ENCODE measurements around the gene ZBED2. TPM values are rescaled to one million over a fixed set of nuclear protein-coding genes. Genes with fewer than 3 reads are reported as not detected.

The ZBED2 gene
- total RNA-seq, 2 experiments from 2014 or later: 609 to 610 TPM

DNA sequence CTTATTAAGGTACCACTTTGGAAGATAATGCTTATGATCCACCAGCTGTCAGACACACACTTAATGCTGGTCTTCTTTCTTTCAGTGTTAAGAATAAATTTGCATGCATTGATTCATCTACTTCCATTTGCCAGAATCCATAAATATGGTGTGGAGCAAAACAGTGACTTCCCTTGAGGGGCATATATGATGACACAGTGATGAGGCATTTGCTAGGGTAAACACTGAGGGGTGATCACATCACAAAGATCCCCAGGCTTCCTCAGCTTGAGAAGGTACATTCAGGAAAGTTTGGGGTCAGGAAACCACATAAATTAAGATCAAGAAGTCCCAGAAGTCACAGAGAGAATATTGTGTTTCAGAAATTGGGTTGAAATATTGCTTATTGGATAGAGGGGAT is 9.9 kb upstream of the ZBED2 start:
- POLR2A ChIA-PET: interaction anchor here (0.9 to 4.6 kb wide), 7 partner anchors 10 to 374 kb away, joined by 3 to 161 read pairs (median 8); partner anchors contain the start of genes ABHD10 and ZBED2

DNA sequence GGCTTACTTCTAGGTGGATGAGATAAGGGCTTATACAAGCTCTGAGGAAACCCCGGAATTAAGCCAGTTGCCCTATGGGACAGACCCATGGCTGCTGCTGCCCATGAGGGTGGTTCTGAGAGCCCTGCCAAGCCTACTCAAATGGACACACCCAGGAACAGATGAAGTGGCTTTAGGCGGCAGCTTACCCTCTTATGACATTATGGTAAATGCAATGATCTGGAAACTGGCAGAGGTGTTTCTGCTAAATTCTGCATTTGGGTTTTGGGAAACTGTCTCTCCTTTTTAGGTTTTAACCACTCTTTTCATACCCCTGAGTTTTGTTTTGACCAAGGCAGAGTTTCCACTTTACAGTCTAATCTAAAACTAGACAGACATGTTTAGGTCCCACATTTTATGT is 9.0 kb upstream of the ZBED2 start:
- H3K4me3 Mint-ChIP-seq: peak overlapping the region; percentile 62
- ChIA-PET POLR2A (interaction anchor here (1.4 to 4.6 kb wide), 6 partner anchors 11 to 375 kb away, joined by 6 to 161 read pairs (median 10); partner anchors contain the start of genes ABHD10 and ZBED2), CTCF (interaction anchor here (1.0 to 4.8 kb wide), 8 partner anchors 9 to 63 kb away, joined by 3 to 67 read pairs (median 6); partner anchors contain the start of gene ZBED2)
- H3K27me3 Mint-ChIP-seq: no peaks in the 10 kb centered on the region
- H3K4me1 Mint-ChIP-seq (ENCODE audit: low read depth): peaks cover 87% of the 10 kb centered on the region
- peak overlapping the region; percentile 92 for H3K27ac Mint-ChIP-seq
- no peaks in the 10 kb centered on the region for H3K9me3 Mint-ChIP-seq
- H3K36me3 Mint-ChIP-seq: peaks cover 34% of the 10 kb centered on the region
- intact Hi-C loops (cut with micrococcal nuclease): loop anchor here (1.0 to 2.0 kb wide), 2 partner anchors 8 to 61 kb away; partner anchors contain the start of gene CD96
- DNase-seq: peak; percentile 71

More for the DNA sequence above, 9.9 kb upstream of the ZBED2 start:
- Mint-ChIP-seq H3K4me3 (peak overlapping the region; percentile 38), H3K27me3 (no peaks in the 10 kb centered on the region), H3K36me3 (peaks cover 29% of the 10 kb centered on the region), H3K27ac (peak overlapping the region; percentile 92), H3K4me1 (ENCODE audit: low read depth) (peaks cover 91% of the 10 kb centered on the region), H3K9me3 (no peaks in the 10 kb centered on the region)
- intact Hi-C loops (cut with micrococcal nuclease): loop anchor here (1.0 to 5.0 kb wide), 5 partner anchors 11 to 887 kb away; partner anchors contain the start of gene CD96
- DNase-seq: no peak
- CTCF ChIA-PET: interaction anchor here (0.9 to 4.8 kb wide), 8 partner anchors 9 to 62 kb away, joined by 3 to 67 read pairs (median 6); partner anchors contain the start of gene ZBED2

DNA sequence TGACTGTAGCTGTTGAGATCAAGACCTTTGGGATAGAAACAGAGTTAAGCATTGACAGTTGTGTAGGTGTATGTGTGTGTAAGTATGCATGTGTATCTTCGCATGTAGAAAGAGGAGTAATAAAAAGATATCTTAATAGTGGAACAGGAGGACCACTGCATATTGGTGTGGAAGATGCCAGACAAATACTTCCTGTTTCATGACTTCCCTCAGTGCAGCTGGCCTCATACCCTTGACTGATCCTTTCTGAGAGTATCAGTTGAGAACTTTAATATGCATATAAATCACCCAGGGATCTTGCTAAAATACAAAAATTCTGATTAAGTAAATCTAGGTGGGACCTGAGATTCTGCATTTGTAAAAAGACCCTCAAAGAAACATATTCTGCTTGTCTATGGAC is 8.5 kb upstream of the ZBED2 start:
- CTCF ChIA-PET: interaction anchor here (1.0 to 4.8 kb wide), 5 partner anchors 10 to 61 kb away, joined by 3 to 67 read pairs (median 22); partner anchors contain the start of gene ZBED2
- no peak for DNase-seq
- POLR2A ChIA-PET: interaction anchor here (1.4 to 4.6 kb wide), 5 partner anchors 11 to 375 kb away, joined by 6 to 161 read pairs (median 13); partner anchors contain the start of genes ABHD10 and ZBED2
- H3K27me3 Mint-ChIP-seq: no peaks in the 10 kb centered on the region
- H3K9me3 Mint-ChIP-seq: no peaks in the 10 kb centered on the region
- H3K4me1 Mint-ChIP-seq (ENCODE audit: low read depth): peaks cover 83% of the 10 kb centered on the region
- peak overlapping the region; percentile 62 for H3K4me3 Mint-ChIP-seq
- intact Hi-C loops (cut with micrococcal nuclease): loop anchor here (1.0 to 2.0 kb wide), 2 partner anchors 7 to 61 kb away; partner anchors contain the start of gene CD96
- H3K36me3 Mint-ChIP-seq: peaks cover 31% of the 10 kb centered on the region
- H3K27ac Mint-ChIP-seq: peak overlapping the region; percentile 92

DNA sequence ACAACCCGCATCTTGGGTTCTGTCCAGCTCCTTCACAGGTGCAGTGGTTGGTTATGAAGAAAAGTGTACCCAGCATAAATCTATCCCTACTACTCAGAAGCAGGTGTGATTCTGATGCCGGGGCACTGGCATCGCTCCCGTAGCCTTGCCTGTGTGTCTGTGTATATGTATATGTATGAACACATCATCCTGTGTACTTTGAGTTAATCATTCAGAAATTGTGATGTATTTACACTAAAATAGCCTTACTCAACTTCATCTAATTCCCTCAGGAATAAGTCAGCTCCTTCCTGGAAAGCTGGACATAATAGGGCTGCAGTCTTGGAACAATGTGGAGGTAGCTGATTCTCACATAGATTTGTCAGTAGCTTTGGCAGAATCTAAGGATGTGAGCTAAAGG is 6.7 kb upstream of the ZBED2 start:
- DNase-seq: no peak
- H3K4me3 Mint-ChIP-seq: no peak overlapping the region
- peak overlapping the region; percentile 92 for H3K27ac Mint-ChIP-seq
- ChIA-PET CTCF (interaction anchor here (1.0 to 4.8 kb wide), 3 partner anchors 15 to 93 kb away, joined by 3 to 67 read pairs (median 22); no protein-coding TSS in a partner anchor), POLR2A (interaction anchor here (0.7 to 4.6 kb wide), 6 partner anchors 8 to 56 kb away, joined by 3 to 161 read pairs (median 3); partner anchors contain the start of gene ZBED2)
- no peaks in the 10 kb centered on the region for H3K9me3 Mint-ChIP-seq
- intact Hi-C loops (cut with micrococcal nuclease): no loop called here
- peaks cover 84% of the 10 kb centered on the region for H3K4me1 Mint-ChIP-seq (ENCODE audit: low read depth)
- no peaks in the 10 kb centered on the region for H3K27me3 Mint-ChIP-seq
- peaks cover 26% of the 10 kb centered on the region for H3K36me3 Mint-ChIP-seq

DNA sequence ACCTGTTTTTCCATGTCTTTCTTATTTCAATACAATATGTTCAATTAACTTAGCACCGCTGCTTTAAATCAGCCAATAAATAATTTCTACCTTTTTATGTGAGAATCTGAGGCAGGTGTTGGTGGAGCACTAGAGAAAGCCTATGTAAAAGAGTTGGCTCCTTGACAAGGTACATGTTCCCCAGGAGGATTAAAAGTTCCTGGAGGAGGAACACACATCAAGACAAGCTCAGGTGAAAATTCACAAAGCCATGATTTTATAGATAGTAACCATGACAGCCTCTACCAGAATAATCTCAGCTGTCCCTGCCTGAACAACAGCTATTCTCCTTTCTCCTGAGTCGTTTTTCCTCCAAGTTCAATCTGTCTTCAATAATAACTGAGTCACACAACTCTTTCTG is 3.4 kb upstream of the ZBED2 start:
- H3K9me3 Mint-ChIP-seq: no peaks in the 10 kb centered on the region
- POLR2A ChIA-PET: interaction anchor here (1.2 to 2.0 kb wide), 2 partner anchors 12 to 380 kb away, joined by 3 to 6 read pairs; partner anchors contain the start of gene ABHD10
- peaks cover 2% of the 10 kb centered on the region for H3K27me3 Mint-ChIP-seq
- H3K27ac Mint-ChIP-seq: peak overlapping the region; percentile 97
- DNase-seq: no peak
- CTCF ChIA-PET: interaction anchor here (0.6 to 2.1 kb wide), 4 partner anchors 14 to 53 kb away, joined by 3 to 17 read pairs (median 4); no protein-coding TSS in a partner anchor
- no peak overlapping the region for H3K4me3 Mint-ChIP-seq
- H3K4me1 Mint-ChIP-seq (ENCODE audit: low read depth): peaks cover 69% of the 10 kb centered on the region
- H3K36me3 Mint-ChIP-seq: peaks cover 42% of the 10 kb centered on the region
- intact Hi-C loops (cut with micrococcal nuclease): no loop called here

DNA sequence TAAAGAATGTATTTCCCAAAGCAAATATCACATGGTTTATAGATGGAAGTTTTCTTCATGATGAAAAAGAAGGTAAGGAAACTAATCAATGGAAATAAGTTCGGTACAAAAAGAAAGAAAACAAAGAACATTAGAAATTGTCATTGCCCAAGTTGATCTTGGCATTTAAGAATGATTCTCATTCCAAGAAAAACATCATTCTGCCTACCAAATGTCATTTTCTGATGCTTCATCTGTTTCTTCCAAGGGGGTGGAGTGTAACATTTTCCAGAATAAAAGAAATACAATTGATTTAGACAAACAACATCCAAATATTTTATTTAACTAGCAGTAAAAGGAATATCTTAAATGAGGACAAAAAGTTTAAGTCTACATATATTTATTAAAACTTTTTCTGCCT is 3.0 kb upstream of the ZBED2 start:
- ChIA-PET POLR2A (interaction anchor here (1.2 to 5.6 kb wide), 2 partner anchors 13 to 381 kb away, joined by 3 to 52 read pairs; partner anchors contain the start of gene ABHD10), CTCF (interaction anchor here (1.0 to 2.1 kb wide), 2 partner anchors 15 to 18 kb away, joined by 3 to 17 read pairs; no protein-coding TSS in a partner anchor)
- DNase-seq: no peak
- H3K27me3 Mint-ChIP-seq: peaks cover 2% of the 10 kb centered on the region
- intact Hi-C loops (cut with micrococcal nuclease): no loop called here
- H3K27ac Mint-ChIP-seq: peak overlapping the region; percentile 97
- no peaks in the 10 kb centered on the region for H3K9me3 Mint-ChIP-seq
- H3K4me3 Mint-ChIP-seq: peak overlapping the region; percentile 51
- peaks cover 64% of the 10 kb centered on the region for H3K4me1 Mint-ChIP-seq (ENCODE audit: low read depth)
- peaks cover 47% of the 10 kb centered on the region for H3K36me3 Mint-ChIP-seq

DNA sequence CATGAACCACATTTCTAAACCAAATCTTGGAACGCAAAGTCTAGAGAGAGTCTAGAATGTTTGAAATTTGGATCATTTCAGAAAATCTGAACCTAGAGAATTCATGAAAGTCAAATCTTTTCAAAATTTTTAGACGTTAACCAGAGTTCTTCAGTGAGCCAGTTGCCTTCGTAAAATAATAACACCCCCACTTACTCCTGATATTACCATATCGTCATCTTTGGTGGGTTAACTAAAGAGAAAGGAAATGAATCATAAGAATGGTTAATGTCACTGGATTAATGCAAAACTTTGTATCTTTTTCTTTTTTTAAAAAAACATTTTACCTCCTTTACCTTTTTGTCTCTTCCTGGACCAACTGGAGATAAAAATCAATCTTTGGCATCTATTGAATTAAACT is 1.2 kb upstream of the ZBED2 start:
- Mint-ChIP-seq H3K9me3 (no peaks in the 10 kb centered on the region), H3K4me1 (ENCODE audit: low read depth) (peaks cover 53% of the 10 kb centered on the region), H3K36me3 (peaks cover 62% of the 10 kb centered on the region), H3K27ac (peak overlapping the region; percentile 97), H3K27me3 (peaks cover 2% of the 10 kb centered on the region), H3K4me3 (peak overlapping the region; percentile 86)
- no peak for DNase-seq
- ChIA-PET CTCF (interaction anchor here (2.1 kb wide), 1 partner anchor 20 kb away, joined by 17 read pairs; no protein-coding TSS in a partner anchor), POLR2A (interaction anchor here (1.3 to 7.6 kb wide), 5 partner anchors 7 to 51 kb away, joined by 5 to 161 read pairs (median 87); no protein-coding TSS in a partner anchor)
- intact Hi-C loops (cut with micrococcal nuclease): loop anchor here (1.0 kb wide), 1 partner anchor 8 kb away; no protein-coding TSS in a partner anchor

DNA sequence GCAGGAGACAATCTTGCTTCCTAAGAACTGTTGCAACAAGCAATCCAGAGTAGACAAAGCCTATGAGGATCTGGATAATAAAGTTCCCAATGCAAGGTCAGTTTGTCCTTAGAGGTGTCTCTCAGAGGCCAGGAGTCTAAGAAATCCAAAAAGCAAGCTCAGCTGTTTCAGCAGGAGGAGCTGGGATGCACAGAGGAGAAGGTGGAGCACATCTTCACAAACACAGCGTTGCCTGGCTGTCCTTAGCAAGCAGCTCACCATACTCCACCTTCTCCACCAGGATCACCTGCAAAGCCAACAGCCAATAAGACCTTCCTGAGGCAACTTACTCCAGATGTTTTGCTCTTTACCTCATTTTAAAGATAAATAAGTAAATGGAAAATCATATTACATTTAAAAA is 365 bp downstream of the ZBED2 start:
- POLR2A ChIA-PET: interaction anchor here (0.8 to 7.6 kb wide), 11 partner anchors 9 to 781 kb away, joined by 3 to 161 read pairs (median 9); partner anchors contain the start of gene CD96
- no peaks in the 10 kb centered on the region for H3K9me3 Mint-ChIP-seq
- no peak for DNase-seq

DNA sequence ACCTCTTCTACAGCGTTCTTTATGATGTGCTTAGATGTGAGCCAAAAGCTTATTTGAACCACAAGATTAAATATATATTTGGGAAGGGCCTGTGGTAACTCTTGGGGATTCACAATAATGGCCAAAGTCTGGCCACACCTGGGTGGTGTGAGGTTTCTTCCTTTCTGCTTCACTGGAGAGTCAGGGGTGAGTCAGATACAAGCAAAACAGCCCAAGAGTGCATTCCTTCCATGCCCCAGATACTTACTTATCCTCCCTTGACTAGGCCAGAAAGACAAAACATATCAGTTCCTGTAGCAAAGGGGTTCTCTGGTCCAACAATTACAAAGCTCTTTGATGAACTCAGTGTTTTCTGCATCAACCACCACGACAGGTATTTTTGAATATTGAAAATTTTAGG is 941 bp downstream of the ZBED2 start:
- peaks cover 2% of the 10 kb centered on the region for H3K27me3 Mint-ChIP-seq

More for the DNA sequence above, 365 bp downstream of the ZBED2 start:
- Mint-ChIP-seq H3K4me1 (ENCODE audit: low read depth) (peaks cover 53% of the 10 kb centered on the region), H3K36me3 (peaks cover 64% of the 10 kb centered on the region), H3K27me3 (peaks cover 2% of the 10 kb centered on the region), H3K4me3 (peak overlapping the region; percentile 86), H3K27ac (peak overlapping the region; percentile 97)
- intact Hi-C loops (cut with micrococcal nuclease): loop anchor here (1.0 kb wide), 4 partner anchors 12 to 52 kb away; partner anchors contain the start of gene CD96
- CTCF ChIA-PET: interaction anchor here (1.0 to 3.3 kb wide), 13 partner anchors 10 to 371 kb away, joined by 3 to 80 read pairs (median 7); no protein-coding TSS in a partner anchor

DNA sequence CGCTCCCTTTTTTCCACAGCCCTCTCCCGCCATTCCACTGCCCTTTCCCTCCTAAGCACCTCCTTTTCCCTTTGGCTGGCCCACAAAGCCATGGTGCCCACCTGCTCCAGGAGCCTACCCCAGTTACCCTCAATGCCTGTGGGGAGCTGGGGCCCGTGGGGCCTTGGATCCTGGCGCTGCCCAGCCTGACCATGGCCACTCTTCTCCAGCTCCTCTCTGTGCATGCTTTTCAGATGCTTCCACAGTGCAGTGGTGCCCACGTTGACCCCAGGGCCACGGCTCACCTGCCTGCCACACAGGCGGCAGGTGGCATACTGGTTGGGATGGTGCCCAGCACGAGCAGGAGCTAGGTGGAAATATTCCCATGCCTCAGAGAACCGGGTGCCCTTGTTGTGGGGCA is 1.5 kb downstream of the ZBED2 start:
- no peak for DNase-seq
- Mint-ChIP-seq H3K36me3 (peaks cover 68% of the 10 kb centered on the region), H3K9me3 (no peaks in the 10 kb centered on the region), H3K27ac (peak overlapping the region; percentile 97), H3K27me3 (peaks cover 2% of the 10 kb centered on the region), H3K4me1 (ENCODE audit: low read depth) (peaks cover 57% of the 10 kb centered on the region), H3K4me3 (peak overlapping the region; percentile 86)
- POLR2A ChIA-PET: interaction anchor here (0.7 to 7.6 kb wide), 8 partner anchors 10 to 386 kb away, joined by 3 to 161 read pairs (median 54); no protein-coding TSS in a partner anchor
- intact Hi-C loops (cut with micrococcal nuclease): no loop called here
- CTCF ChIA-PET: interaction anchor here (0.8 to 3.3 kb wide), 11 partner anchors 11 to 53 kb away, joined by 3 to 80 read pairs (median 7); no protein-coding TSS in a partner anchor

More for the DNA sequence above, 941 bp downstream of the ZBED2 start:
- ChIA-PET POLR2A (interaction anchor here (0.7 to 7.6 kb wide), 9 partner anchors 10 to 780 kb away, joined by 3 to 161 read pairs (median 52); no protein-coding TSS in a partner anchor), CTCF (interaction anchor here (1.0 to 3.3 kb wide), 13 partner anchors 10 to 371 kb away, joined by 3 to 80 read pairs (median 6); no protein-coding TSS in a partner anchor)
- H3K4me3 Mint-ChIP-seq: peak overlapping the region; percentile 86
- intact Hi-C loops (cut with micrococcal nuclease): no loop called here
- DNase-seq: no peak
- H3K27ac Mint-ChIP-seq: peak overlapping the region; percentile 97
- H3K36me3 Mint-ChIP-seq: peaks cover 67% of the 10 kb centered on the region
- H3K9me3 Mint-ChIP-seq: no peaks in the 10 kb centered on the region
- H3K4me1 Mint-ChIP-seq (ENCODE audit: low read depth): peaks cover 57% of the 10 kb centered on the region

DNA sequence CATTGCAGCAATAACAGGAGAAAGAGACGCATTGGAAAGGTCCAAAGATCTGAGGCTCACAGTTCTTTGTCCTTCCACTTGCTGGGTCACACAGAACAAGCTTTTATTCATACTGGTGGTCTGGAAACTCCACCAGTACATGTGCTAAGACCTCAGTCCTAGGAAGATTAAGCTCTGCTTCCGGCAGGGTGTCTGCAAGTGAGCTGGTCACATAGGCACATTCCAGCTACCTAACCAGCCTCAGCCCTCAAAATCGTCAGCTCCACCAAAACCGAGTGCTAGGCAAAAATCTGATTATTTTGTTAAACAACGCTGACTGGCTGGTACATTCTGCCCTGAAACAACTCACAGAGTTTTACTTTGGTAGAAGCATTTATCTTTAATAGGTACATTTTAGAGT is 2.2 kb downstream of the ZBED2 start:
- ChIA-PET POLR2A (interaction anchor here (1.5 to 7.6 kb wide), 6 partner anchors 11 to 47 kb away, joined by 6 to 161 read pairs (median 72); no protein-coding TSS in a partner anchor), CTCF (interaction anchor here (0.7 to 3.3 kb wide), 10 partner anchors 12 to 99 kb away, joined by 3 to 80 read pairs (median 6); no protein-coding TSS in a partner anchor)
- Mint-ChIP-seq H3K27me3 (peaks cover 2% of the 10 kb centered on the region), H3K9me3 (no peaks in the 10 kb centered on the region), H3K4me3 (peak overlapping the region; percentile 86), H3K36me3 (peaks cover 68% of the 10 kb centered on the region), H3K4me1 (ENCODE audit: low read depth) (peaks cover 55% of the 10 kb centered on the region), H3K27ac (peak overlapping the region; percentile 97)
- intact Hi-C loops (cut with micrococcal nuclease): no loop called here
- no peak for DNase-seq

Data from activated CD4-positive, alpha-beta memory T cell treated with anti-CD3 and anti-CD28 coated beads for 36 hours (primary cell).